Fibroblast of the aortic adventitia (primary cell): Measurements from ENCODE around the gene UAP1. TPM values are rescaled to one million over a fixed set of nuclear protein-coding genes. Genes with fewer than 3 reads are reported as not detected.

Experiments
- DNase-seq: peaks from one replicate; pipeline ENCODE4 v3.0.0-alpha.2; 2010; ENCODE audit warnings: low read depth
- H3K4me3 ChIP-seq: 2 replicates; pipeline ENCODE4 v1.5.1; 2011; ENCODE audit warnings: low read depth, mild to moderate bottlenecking, control low read depth, low read length, moderate library complexity
- CTCF ChIP-seq: IDR thresholded peaks from 2 replicates; pipeline ENCODE4 v1.5.1; 2011; ENCODE audit warnings: mild to moderate bottlenecking, low read length, control low read depth, inconsistent platforms; ENCODE audit not compliant: insufficient read depth
- total RNA-seq: library from RNA; depleted of rRNA; stranded (reverse); fragments of >200 nt; gene quantifications from 2 replicates; pipeline ENCODE4 v1.2.3, GENCODE V29; 2012; ENCODE audit warnings: low replicate concordance

The UAP1 gene
- total RNA-seq, 1 donor, result 112 TPM

DNA sequence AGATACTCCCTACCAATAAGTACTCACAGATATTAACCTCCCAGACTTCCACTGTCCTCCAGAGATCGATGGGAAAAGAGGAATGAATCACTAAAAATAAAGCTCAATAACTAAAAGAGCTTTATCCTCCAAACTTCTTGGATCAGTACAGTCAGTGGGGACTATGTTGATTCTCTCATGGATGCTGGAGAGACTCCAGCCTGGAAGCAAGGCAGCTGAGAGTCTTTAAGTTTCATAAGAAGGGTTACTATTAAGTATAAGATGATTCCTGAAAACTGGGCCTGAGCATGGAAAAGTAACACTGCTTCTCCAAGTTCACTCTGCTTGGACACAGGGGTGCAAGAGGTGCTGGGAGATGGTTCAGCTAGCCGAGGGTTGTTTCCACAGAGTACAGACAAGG lies 64.6 kb downstream of the UAP1 start:
- peak overlapping the region; percentile 57 for H3K4me3 ChIP-seq
- no peak for TF ChIP-seq CTCF
- peak; percentile 61 for DNase-seq

GRCh38 chr1:162626761-162627160 lies 65.2 kb downstream of the UAP1 start:
- peak overlapping the region; percentile 57 for H3K4me3 ChIP-seq
- peak; percentile 31 for DNase-seq
- TF ChIP-seq CTCF, result no peak

DNA sequence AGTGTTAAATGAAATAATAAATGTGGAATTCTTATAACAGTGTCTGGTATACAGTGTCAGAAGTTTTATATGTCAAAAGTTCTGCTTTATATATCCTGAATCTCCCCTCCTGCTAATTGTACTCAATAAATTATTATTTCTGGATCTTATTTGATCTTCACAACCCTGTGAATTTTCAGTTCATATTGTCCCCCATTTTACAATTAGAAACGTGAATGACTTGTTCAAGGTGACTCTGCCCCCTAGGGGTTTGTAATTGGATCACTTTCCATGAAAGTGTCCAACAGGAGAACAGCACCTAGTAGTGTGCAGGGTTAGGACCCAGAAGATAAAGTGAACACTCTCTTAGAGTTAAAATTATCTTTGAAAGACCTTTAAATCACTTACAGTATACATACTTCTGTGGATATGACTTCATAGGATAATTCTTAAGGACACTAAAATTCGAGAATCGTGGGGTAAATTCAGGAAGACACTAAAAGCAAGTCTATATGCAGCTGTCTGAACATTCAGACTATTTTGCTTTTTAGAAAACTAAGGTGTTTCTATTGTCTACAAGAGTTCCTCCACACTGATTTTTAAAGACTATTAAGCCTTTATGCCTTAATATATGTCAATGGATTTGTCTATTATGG lies 66.3 kb downstream of the UAP1 start:
- DNase-seq, result peak; percentile 60
- TF ChIP-seq CTCF, result peak; percentile 50
- H3K4me3 ChIP-seq, result no peak overlapping the region

- no peak overlapping the region for H3K4me3 ChIP-seq
- no peak for TF ChIP-seq CTCF
- DNase-seq, result no peak
Measured at GRCh38 chr1:162629077-162629627, 67.6 kb downstream of the UAP1 start.

GRCh38 chr1:162629651-162630050 lies 68.1 kb downstream of the UAP1 start:
- no peak overlapping the region for H3K4me3 ChIP-seq
- TF ChIP-seq CTCF, result no peak
- peak; percentile 81 for DNase-seq

DNA sequence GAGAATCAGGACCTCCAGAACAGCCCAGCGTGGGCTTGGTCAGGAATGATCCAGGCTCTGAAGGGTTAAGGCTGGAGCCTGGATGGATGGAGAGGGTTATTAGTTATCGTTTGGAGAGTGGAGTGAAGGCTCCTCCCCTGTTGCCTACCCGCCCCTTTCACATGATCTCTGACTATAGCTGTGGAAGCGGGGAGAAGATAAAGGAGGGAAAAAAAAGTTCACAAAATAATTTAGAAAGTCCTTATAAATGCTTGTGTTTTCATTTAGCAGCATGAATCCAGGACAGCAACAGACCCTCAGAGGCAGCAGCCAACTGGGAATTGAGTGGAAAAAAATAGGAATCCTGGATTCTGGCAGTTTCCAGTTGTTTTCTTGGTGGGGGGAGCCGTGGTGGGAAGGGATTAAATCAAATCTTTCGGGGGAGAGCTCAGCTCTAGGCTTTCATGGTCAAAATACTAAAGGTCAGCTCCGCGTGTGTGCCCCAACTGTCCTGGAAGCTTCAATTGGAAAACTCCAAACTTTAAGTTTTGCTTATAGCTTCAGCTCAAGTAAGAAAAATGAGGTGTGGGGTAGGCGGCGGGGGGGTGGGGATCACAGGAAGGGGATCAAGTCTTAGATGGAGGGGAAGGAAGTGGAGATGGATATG lies 70.1 kb downstream of the UAP1 start:
- peak overlapping the region; percentile 85 for H3K4me3 ChIP-seq
- peak; percentile 84 for DNase-seq
- no peak for TF ChIP-seq CTCF

GRCh38 chr1:162632217-162632666 lies 70.7 kb downstream of the UAP1 start, which contains the start of gene DDR2:
Gene DDR2 (plus strand): TSS chr1:162632464. CDS start chr1:162719064, 86,600 bp downstream.
- TF ChIP-seq CTCF, result no peak
- peak within 1 kb of the TSS; percentile 85 for H3K4me3 ChIP-seq
- peak; percentile 99 for DNase-seq
